ENCODE results near the gene CHFR.
"Not testable (repeated sequence)": the region's sequence is repeated elsewhere in the genome, so short reads cannot be mapped to it uniquely, and the experiment has no call there.

The CHFR gene

GRCh38 chr12:132806857-132807256, 80.5 kb downstream of the CHFR start:
- DNase-seq = no peak

GRCh38 chr12:132804426-132804861, 83.0 kb downstream of the CHFR start:
- DNase-seq = no peak

GRCh38 chr12:132803888-132804287, 83.5 kb downstream of the CHFR start:
- DNase-seq = no peak

GRCh38 chr12:132803125-132803524, 84.3 kb downstream of the CHFR start:
- no peak for DNase-seq

- no peak for DNase-seq
These were observed 85.7 kb downstream of the CHFR start for GRCh38 chr12:132801741-132802140.

- no peak for DNase-seq
These were observed 88.6 kb downstream of the CHFR start for GRCh38 chr12:132798836-132799235.

GRCh38 chr12:132797820-132798570, 89.4 kb downstream of the CHFR start:
- DNase-seq = no peak

- DNase-seq = no peak
These were observed 91.6 kb downstream of the CHFR start for GRCh38 chr12:132795847-132796246.

GRCh38 chr12:132791940-132792339, 95.5 kb downstream of the CHFR start:
- not testable (repeated sequence) for DNase-seq

GRCh38 chr12:132789099-132789471, 98.3 kb downstream of the CHFR start:
- no peak for DNase-seq

- no peak for DNase-seq
These were observed 98.9 kb downstream of the CHFR start for GRCh38 chr12:132788375-132789098.

GRCh38 chr12:132787877-132788276, 99.5 kb downstream of the CHFR start:
- DNase-seq = no peak

GRCh38 chr12:132786192-132786591, 101.2 kb downstream of the CHFR start:
- no peak for DNase-seq

- DNase-seq = no peak
These were observed 102.8 kb downstream of the CHFR start for GRCh38 chr12:132784580-132784979.

- no peak for DNase-seq
These were observed 103.4 kb downstream of the CHFR start for GRCh38 chr12:132783917-132784531.
